MM.1S (cell line): ENCODE results near the gene LZTFL1.

Experiments
- DNase-seq: peaks from one replicate; pipeline ENCODE4 v3.0.0-alpha.2; 2015
- H2AFZ ChIP-seq: fragments of 300-600 bp; sonication (generic); 2 replicates; pipeline ENCODE4 v1.6.0; 2016; ENCODE audit warnings: antibody characterized with exemption, low read length
- H3F3A ChIP-seq: fragments of 300-600 bp; sonication (generic); 2 replicates; pipeline ENCODE4 v1.6.1; 2016; ENCODE audit warnings: mild to moderate bottlenecking, antibody characterized with exemption, low read length, moderate library complexity, mixed read lengths; ENCODE audit not compliant: insufficient read depth
- H3K27ac ChIP-seq: fragments of 300-600 bp; sonication (generic); 2 replicates; pipeline ENCODE4 v1.5.1; 2016; ENCODE audit warnings: mild to moderate bottlenecking, low read length
- H3K27me3 ChIP-seq: fragments of 300-600 bp; sonication (generic); replicated peaks from 2 replicates; pipeline ENCODE4 v1.6.0; 2016; ENCODE audit warnings: low read length; ENCODE audit not compliant: insufficient read depth
- H3K36me3 ChIP-seq: fragments of 300-600 bp; sonication (generic); replicated peaks from 2 replicates; pipeline ENCODE4 v1.6.1; 2016; ENCODE audit warnings: mild to moderate bottlenecking, low read length, mixed read lengths; ENCODE audit not compliant: insufficient read depth
- H3K4me1 ChIP-seq: fragments of 300-600 bp; sonication (generic); 2 replicates; pipeline ENCODE4 v1.6.1; 2016; ENCODE audit warnings: low read length, mixed read lengths
- H3K4me2 ChIP-seq: fragments of 300-600 bp; sonication (generic); 2 replicates; pipeline ENCODE4 v1.6.0; 2016; ENCODE audit warnings: low read depth, low read length
- H3K4me3 ChIP-seq: fragments of 300-600 bp; sonication (generic); 2 replicates; pipeline ENCODE4 v1.5.1; 2016; ENCODE audit warnings: low read length, mixed read lengths
- H3K79me2 ChIP-seq: fragments of 300-600 bp; sonication (generic); 2 replicates; pipeline ENCODE4 v1.6.1; 2016; ENCODE audit warnings: mixed run types, low read length, mixed read lengths
- H3K9ac ChIP-seq: fragments of 300-600 bp; sonication (generic); 2 replicates; pipeline ENCODE4 v1.6.1; 2016; ENCODE audit warnings: low read length, mixed read lengths
- H3K9me2 ChIP-seq: fragments of 300-600 bp; sonication (generic); replicated peaks from 2 replicates; pipeline ENCODE4 v1.6.1; 2016; ENCODE audit warnings: mild to moderate bottlenecking, low read length, mixed read lengths; ENCODE audit not compliant: insufficient read depth
- H3K9me3 ChIP-seq: fragments of 300-600 bp; sonication (generic); replicated peaks from 2 replicates; pipeline ENCODE4 v1.6.1; 2016; ENCODE audit warnings: mild to moderate bottlenecking, low read length, mixed read lengths; ENCODE audit not compliant: insufficient read depth
- H4K20me1 ChIP-seq: fragments of 300-600 bp; sonication (generic); 2 replicates; pipeline ENCODE4 v1.6.1; 2016; ENCODE audit warnings: mild to moderate bottlenecking, low read length, moderate library complexity, mixed read lengths; ENCODE audit not compliant: insufficient read depth
- EZH2 ChIP-seq: fragments of 300-600 bp; sonication (generic); optimal IDR thresholded peaks from 2 replicates; pipeline ENCODE3; 2017; ENCODE audit warnings: low read depth, mild to moderate bottlenecking, antibody characterized with exemption, low read length, mixed read lengths
- EZH2phosphoT487 ChIP-seq: fragments of 300-600 bp; sonication (generic); IDR thresholded peaks from 2 replicates; pipeline ENCODE4 v1.6.1; 2018; ENCODE audit warnings: antibody characterized with exemption, low read length
- TF ChIP-seq, protein P1 (sequence below): fragments of 300-600 bp; sonication (generic); IDR thresholded peaks from 2 replicates; pipeline ENCODE4 v1.5.1; 2016; ENCODE audit warnings: antibody characterized with exemption, low read length, mixed read lengths

LZTFL1 gene

DNA sequence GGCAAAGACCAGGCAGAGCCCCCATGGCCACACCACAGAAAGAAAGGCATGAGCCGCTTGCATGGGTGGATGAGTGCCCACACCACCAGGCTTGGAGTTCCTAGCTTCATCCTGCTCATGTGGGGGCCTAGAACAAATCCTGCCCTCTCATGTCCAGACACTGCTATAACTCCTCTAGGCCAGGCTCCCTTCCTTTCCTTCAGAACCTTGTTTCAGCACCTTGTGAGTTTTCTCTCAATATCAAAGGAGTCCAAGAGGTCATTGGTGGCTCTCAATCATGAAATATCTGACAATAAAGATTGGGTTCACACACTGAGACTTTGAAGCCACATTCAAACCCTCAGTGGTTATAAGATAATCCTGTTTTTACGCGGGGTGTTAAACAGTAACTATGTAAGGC is 58.3 kb downstream of the LZTFL1 start:
- H3K4me2 ChIP-seq = no peak overlapping the region
- H2AFZ ChIP-seq = no peak overlapping the region
- H3K27me3 ChIP-seq = no peaks in the 10 kb centered on the region
- no peaks in the 10 kb centered on the region for H3K9me2 ChIP-seq
- no peak for DNase-seq
- no peaks in the 10 kb centered on the region for H3K4me1 ChIP-seq
- no peak overlapping the region for H3K9ac ChIP-seq
- no peak for TF ChIP-seq EZH2
- TF ChIP-seq, protein P1, sequence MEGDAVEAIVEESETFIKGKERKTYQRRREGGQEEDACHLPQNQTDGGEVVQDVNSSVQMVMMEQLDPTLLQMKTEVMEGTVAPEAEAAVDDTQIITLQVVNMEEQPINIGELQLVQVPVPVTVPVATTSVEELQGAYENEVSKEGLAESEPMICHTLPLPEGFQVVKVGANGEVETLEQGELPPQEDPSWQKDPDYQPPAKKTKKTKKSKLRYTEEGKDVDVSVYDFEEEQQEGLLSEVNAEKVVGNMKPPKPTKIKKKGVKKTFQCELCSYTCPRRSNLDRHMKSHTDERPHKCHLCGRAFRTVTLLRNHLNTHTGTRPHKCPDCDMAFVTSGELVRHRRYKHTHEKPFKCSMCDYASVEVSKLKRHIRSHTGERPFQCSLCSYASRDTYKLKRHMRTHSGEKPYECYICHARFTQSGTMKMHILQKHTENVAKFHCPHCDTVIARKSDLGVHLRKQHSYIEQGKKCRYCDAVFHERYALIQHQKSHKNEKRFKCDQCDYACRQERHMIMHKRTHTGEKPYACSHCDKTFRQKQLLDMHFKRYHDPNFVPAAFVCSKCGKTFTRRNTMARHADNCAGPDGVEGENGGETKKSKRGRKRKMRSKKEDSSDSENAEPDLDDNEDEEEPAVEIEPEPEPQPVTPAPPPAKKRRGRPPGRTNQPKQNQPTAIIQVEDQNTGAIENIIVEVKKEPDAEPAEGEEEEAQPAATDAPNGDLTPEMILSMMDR = no peak
- TF ChIP-seq EZH2phosphoT487 = no peak
- H3K79me2 ChIP-seq = no peaks in the 10 kb centered on the region
- H3K4me3 ChIP-seq = no peak overlapping the region
- no peak overlapping the region for H3K27ac ChIP-seq
- no peaks in the 10 kb centered on the region; the same call in 1 of the 2 replicates for H3K9me3 ChIP-seq
- no peaks in the 10 kb centered on the region for H3K36me3 ChIP-seq
- H4K20me1 ChIP-seq = no peaks in the 10 kb centered on the region
- H3F3A ChIP-seq = no peaks in the 10 kb centered on the region

DNA sequence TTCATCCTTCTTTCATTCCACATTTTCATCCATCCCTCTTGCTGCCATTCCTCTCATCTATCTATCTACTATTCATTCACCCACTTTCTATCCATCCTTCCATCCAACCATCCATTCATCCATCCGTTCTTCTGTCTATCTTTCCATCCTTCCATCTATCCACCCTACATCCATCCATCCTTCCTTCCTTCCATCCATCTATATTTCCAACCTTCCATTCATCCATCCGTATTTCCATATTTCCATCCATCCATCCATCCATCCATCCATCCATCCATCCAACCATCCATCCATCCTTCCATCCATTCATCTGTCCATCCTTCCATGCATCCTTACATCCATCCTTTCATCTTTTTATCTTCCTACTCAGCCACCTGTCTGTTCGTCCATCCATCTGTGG is 59.5 kb downstream of the LZTFL1 start:
- Histone ChIP-seq H3F3A (no peaks in the 10 kb centered on the region), H3K9ac (no peak overlapping the region), H3K36me3 (no peaks in the 10 kb centered on the region), H2AFZ (no peak overlapping the region), H3K79me2 (no peaks in the 10 kb centered on the region), H3K4me3 (no peak overlapping the region), H3K4me2 (no peak overlapping the region), H3K4me1 (no peaks in the 10 kb centered on the region), H4K20me1 (no peaks in the 10 kb centered on the region), H3K27me3 (no peaks in the 10 kb centered on the region), H3K27ac (no peak overlapping the region), H3K9me3 (no peaks in the 10 kb centered on the region; the same call in 1 of the 2 replicates), H3K9me2 (no peaks in the 10 kb centered on the region)
- no peak for DNase-seq
- TF ChIP-seq EZH2 (no peak), EZH2phosphoT487 (no peak)
- TF ChIP-seq, protein P1 = no peak

DNA sequence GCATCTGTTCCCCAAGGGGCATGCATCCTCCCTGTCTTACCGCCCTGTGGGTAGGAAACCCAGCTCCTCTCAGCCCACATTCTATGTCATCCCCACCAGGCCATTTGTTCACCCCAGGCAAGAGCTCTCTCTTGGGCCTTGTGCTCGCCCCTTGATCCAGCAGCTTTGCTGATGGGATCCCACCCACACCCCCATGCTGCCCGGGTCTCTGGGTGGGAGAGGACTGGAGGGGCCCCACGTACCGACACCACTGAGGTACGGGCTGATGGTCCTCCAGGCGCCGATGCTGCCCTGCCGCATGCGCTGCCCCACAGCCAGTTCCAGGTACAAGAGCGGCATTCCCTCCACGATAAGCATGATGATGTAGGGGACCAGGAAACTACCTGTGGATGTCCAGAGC is 60.1 kb downstream of the LZTFL1 start:
- Histone ChIP-seq H3K36me3 (no peaks in the 10 kb centered on the region), H3K9ac (no peak overlapping the region), H3K27ac (no peak overlapping the region), H3K79me2 (no peaks in the 10 kb centered on the region), H3K4me2 (no peak overlapping the region), H3K4me3 (no peak overlapping the region), H3K9me3 (no peaks in the 10 kb centered on the region; the same call in 1 of the 2 replicates), H4K20me1 (no peaks in the 10 kb centered on the region), H3K27me3 (no peaks in the 10 kb centered on the region), H2AFZ (no peak overlapping the region), H3K4me1 (no peaks in the 10 kb centered on the region), H3K9me2 (no peaks in the 10 kb centered on the region), H3F3A (no peaks in the 10 kb centered on the region)
- TF ChIP-seq EZH2 (no peak), EZH2phosphoT487 (no peak)
- TF ChIP-seq, protein P1 = no peak
- no peak for DNase-seq
